Epithelial cell of esophagus (primary cell): Measurements from ENCODE around the gene FKBP5.

Experiments used
- DNase-seq: peaks from one replicate; pipeline ENCODE4 v3.0.0; 2010; ENCODE audit warnings: low read depth
- H3K4me3 ChIP-seq: 2 replicates; pipeline ENCODE4 v1.5.1; 2011; ENCODE audit warnings: mild to moderate bottlenecking, low read length, control low read depth
- TF ChIP-seq, protein P1 (sequence below): IDR thresholded peaks from 2 replicates; pipeline ENCODE4 v1.5.1; 2011; ENCODE audit warnings: low read depth, mild to moderate bottlenecking, low read length, control low read depth, inconsistent platforms; ENCODE audit not compliant: insufficient read depth; ENCODE audit errors: missing control alignments

FKBP5 gene

GRCh38 chr6:35654883-35655282 lies 33.8 kb downstream of the FKBP5 start:
- no peak for DNase-seq
- no peak overlapping the region for H3K4me3 ChIP-seq
- TF ChIP-seq, protein P1, sequence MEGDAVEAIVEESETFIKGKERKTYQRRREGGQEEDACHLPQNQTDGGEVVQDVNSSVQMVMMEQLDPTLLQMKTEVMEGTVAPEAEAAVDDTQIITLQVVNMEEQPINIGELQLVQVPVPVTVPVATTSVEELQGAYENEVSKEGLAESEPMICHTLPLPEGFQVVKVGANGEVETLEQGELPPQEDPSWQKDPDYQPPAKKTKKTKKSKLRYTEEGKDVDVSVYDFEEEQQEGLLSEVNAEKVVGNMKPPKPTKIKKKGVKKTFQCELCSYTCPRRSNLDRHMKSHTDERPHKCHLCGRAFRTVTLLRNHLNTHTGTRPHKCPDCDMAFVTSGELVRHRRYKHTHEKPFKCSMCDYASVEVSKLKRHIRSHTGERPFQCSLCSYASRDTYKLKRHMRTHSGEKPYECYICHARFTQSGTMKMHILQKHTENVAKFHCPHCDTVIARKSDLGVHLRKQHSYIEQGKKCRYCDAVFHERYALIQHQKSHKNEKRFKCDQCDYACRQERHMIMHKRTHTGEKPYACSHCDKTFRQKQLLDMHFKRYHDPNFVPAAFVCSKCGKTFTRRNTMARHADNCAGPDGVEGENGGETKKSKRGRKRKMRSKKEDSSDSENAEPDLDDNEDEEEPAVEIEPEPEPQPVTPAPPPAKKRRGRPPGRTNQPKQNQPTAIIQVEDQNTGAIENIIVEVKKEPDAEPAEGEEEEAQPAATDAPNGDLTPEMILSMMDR = no peak

DNA sequence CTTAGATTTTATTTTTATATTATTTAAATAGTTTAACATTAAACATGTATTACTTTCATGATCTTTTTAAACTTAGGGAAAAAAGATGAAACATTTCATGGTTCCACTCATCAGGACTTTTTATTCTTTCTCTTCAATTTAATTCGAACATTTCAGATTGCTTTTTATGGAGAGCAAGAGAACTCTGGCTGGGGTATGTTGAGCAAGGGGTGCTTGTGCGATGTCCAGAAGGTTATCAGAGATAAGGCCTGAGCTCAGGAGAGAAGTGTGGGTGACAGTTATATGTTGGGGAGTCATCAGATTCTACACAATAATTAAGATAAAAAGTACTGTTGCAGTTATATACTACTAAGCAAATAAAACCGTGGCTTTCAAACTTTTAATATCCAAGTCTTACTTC lies 37.5 kb downstream of the FKBP5 start:
- H3K4me3 ChIP-seq = no peak overlapping the region
- no peak for DNase-seq
- TF ChIP-seq, protein P1 = no peak

DNA sequence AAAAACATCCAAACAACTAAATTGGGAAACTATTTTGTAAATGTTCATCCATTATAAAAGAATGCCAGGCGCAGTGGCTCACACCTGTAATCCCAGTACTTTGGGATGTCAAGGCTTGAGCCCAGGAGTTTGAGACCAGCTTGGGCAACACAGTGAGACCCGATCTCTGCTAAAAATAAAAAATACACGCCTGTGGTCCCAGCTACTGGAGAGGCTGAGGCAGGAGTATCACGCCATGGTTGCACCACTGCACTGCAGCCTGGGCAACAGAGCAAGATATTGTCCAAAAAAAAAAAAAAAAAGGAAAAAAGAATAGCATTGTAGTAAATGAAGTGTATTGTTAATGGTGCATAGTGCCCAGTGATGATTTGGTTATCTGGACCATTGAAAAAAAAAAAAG lies 38.7 kb downstream of the FKBP5 start:
- no peak overlapping the region for H3K4me3 ChIP-seq
- TF ChIP-seq, protein P1 = no peak
- no peak for DNase-seq

DNA sequence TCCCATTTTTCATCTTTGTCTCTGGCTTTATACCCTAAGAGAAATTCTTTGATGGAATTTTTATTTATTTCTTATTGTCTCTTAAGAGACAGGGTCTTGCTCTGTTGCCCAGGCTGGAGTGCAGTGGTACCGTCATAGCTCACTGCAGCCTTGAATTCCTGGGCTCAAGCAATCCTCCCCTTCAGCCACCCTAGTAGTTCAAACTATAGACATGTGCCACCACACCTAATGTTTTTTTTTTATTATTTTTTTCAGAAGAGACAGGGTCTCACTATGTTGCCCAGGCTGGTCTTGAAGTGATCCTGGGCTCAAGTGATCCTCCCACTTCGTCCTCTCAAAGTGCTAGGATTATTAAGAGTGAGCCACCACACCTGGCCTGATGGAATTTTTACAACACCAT lies 40.5 kb downstream of the FKBP5 start:
- TF ChIP-seq, protein P1 = no peak
- no peak overlapping the region for H3K4me3 ChIP-seq
- DNase-seq = no peak

DNA sequence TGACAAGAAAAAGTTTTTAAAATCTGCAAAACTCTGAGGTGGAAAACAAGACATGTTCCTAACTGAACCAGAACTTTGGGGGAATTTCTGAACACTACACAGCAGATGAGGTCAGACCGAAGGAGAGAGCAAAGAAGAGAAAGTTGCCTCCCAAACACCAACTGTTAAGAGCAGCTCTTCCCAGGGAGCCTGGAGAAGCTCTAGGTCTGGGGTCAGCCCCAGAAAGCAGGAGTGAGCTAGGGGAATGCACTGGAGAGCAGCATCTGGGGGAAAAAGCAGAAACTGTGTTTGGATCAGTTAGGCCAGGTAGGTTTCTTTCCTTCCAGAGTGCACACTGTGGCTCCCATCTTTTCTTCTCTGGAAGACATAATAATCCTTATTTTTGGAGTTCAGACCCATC lies 41.3 kb downstream of the FKBP5 start:
- no peak overlapping the region for H3K4me3 ChIP-seq
- TF ChIP-seq, protein P1 = no peak
- DNase-seq = no peak

DNA sequence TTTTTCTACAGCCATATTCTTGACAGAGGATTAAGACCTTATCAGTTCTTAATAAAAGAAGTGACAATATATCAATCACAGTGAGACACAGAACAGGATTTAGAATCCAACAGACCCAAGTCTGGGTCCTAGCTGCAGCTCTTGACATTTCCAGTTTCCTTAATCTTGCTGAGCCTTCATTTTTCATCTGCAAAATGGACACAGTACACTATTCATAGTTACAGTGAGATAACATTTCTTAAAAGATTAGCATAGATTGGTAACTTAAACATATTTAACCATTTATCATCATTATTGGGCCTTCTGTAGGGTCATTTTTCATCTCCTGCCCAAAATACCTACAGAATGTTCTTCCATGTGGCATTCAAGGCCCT lies 45.6 kb downstream of the FKBP5 start:
- H3K4me3 ChIP-seq = no peak overlapping the region
- no peak for DNase-seq
- TF ChIP-seq, protein P1 = no peak

DNA sequence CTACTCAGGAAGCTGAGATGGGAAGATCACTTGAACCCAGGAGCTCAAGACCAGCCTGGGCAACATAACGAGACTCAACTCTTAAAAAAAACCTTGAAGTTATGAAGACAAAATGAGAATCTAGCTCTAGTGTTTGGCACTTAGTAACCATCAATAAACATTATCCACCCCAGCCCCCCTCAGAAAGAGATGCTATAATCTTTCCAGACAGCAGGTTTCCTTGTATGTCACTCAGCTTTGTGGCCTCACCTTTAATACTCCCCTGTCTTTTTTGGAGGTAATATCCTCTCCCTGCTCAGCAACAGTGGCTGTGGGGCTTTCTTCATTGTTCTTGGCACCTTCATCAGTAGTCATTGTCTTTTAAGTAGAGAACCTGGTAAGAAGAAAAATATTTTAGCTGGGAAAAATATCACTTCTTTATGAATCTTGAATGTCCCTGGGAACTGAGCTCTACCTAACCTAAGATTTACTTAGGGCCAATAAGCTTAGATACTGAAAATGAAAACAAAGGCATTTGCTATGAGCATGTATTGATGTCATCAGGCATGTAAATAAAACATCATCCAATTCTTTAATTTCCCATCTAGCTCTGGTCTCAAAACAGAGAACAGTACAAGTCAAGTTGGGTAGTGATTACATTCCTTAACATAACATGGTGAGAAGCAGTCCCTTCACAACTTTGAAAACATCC lies 46.1 kb downstream of the FKBP5 start:
- TF ChIP-seq, protein P1 = no peak
- no peak overlapping the region for H3K4me3 ChIP-seq
- DNase-seq = no peak
